Subcutaneous adipose tissue (tissue), 4 donors: ENCODE measurements around the gene MAD2L2. TPM values are rescaled to one million over a fixed set of nuclear protein-coding genes. Genes with fewer than 3 reads are reported as not detected.

ENCODE experiments used
- total RNA-seq, 4 donors: library from RNA; depleted of rRNA; stranded (reverse); fragments of >200 nt; gene quantifications; one replicate each; pipeline ENCODE4 v1.1.0, GENCODE V29; 2016
- TF ChIP-seq, protein P1 (sequence below): fragments of 450-650 bp; IDR thresholded peaks from one replicate; pipeline ENCODE4 v1.5.1; 2016; ENCODE audit warnings: low read depth, mild to moderate bottlenecking, control low read depth, antibody characterized with exemption, moderate library complexity

Gene MAD2L2
- total RNA-seq, 4 donors from 2014 or later: 20.5 to 44.5 (median 25.8) TPM

DNA sequence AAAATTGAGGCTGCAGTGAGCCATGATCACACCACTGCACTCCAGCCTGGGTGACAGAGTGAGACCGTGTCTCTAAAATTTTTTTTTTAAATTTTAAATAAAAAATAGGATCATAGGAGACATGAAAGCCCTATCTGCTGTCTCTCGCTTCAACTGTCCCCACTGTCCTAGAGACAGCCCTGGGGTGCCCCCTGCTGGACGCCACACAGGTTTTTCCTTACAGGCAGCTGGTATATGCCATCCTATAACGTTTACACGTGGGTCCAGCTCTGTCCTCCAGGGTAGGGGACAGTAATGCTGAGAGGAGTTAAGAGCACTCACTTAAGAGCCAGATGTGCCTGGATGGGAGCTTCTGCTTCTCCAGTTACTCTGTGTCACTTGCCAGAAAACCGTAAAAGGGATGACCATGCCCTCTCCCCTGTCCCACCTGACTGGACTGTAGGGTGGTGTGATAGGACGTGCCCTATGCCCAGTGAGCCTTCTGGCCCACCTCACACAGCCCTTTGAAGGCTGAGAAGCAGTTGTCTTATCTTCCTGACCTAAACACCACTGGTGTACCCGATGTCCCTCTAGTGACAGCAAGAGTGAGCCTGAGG lies 35.2 kb downstream of the MAD2L2 start:
- TF ChIP-seq, protein P1, sequence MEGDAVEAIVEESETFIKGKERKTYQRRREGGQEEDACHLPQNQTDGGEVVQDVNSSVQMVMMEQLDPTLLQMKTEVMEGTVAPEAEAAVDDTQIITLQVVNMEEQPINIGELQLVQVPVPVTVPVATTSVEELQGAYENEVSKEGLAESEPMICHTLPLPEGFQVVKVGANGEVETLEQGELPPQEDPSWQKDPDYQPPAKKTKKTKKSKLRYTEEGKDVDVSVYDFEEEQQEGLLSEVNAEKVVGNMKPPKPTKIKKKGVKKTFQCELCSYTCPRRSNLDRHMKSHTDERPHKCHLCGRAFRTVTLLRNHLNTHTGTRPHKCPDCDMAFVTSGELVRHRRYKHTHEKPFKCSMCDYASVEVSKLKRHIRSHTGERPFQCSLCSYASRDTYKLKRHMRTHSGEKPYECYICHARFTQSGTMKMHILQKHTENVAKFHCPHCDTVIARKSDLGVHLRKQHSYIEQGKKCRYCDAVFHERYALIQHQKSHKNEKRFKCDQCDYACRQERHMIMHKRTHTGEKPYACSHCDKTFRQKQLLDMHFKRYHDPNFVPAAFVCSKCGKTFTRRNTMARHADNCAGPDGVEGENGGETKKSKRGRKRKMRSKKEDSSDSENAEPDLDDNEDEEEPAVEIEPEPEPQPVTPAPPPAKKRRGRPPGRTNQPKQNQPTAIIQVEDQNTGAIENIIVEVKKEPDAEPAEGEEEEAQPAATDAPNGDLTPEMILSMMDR: no peak

DNA sequence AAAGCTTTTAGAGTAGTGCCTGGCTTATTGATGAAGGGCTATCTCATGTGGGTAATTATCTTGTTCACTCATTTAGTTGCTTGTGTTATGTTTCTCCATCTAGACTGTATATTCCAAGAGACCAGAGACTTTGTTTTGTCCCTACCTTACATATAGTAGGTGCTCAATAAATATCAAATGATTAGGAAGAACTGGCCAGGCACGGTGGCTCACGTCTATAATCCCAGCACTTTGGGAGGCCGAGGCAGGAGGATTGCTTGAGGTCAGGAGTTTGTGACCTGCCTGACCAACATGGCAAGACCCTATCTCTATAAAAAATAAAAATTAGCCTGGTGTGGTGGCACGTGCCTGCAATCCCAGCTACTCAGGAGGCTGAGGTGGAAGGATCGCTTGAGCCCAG lies 35.7 kb downstream of the MAD2L2 start:
- TF ChIP-seq, protein P1: no peak

DNA sequence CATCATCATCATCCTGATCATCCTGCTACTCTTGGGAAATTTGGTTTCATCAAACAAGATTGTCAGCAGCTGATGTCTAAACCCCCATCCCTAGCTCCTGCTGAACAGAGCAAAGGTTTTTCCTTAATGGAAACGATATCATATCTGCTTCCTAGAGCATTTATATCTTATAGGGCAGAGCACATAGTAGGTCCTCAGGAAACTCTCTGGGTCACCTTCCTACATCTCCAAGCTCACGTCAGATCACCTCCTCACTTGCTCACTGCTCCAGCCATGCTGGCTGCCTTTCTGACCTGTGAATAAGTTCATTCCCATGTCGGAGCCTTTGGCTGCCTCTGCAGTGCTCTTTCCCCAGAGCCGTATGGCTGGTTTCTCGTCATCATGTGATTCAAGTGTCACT lies 37.2 kb downstream of the MAD2L2 start:
- TF ChIP-seq, protein P1: no peak

DNA sequence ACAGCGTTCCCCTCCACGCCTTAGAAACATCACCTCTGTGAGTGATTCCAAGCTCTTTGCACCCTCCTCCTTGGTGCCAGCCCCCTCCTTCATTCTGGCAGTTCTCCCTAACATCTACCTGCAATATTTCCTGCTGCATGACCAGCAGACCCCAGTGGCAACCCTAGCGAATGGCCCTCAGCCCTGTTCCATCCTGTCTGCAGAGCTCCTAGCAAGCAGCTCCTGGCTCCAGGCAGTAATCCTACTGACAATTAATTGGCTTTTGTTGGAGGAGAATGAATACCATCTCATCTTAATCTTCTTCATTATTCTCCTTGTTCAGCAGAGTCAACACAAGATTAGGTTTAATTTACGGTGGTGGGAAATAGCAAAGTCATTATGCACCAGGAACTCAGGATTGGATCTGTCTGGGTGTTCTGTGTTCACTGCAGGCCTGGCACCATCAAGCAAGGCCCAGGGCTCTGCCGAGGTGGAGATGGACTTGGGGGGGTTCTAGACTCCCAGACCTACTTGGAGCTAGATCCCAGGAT lies 39.1 kb downstream of the MAD2L2 start:
- TF ChIP-seq, protein P1: no peak

DNA sequence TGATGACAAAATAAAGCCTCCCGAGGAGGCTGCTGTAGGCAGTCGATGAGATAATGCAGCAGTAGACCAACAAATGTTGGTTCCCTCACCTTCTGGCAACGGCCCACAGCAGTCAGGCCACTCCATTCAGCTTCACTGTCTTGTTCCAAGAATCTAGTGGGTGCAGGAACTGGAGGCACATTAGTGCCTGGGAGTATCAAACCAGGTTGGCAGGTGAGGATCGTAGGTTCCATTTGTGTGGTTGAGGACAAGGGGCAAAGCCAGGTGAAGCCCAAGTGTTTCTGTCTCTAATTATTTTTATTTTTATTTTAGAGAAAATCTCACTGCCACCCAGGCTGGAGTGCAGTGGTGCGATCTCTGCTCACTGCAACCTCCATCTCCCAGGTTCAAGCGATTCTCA lies 40.0 kb downstream of the MAD2L2 start:
- TF ChIP-seq, protein P1: no peak

DNA sequence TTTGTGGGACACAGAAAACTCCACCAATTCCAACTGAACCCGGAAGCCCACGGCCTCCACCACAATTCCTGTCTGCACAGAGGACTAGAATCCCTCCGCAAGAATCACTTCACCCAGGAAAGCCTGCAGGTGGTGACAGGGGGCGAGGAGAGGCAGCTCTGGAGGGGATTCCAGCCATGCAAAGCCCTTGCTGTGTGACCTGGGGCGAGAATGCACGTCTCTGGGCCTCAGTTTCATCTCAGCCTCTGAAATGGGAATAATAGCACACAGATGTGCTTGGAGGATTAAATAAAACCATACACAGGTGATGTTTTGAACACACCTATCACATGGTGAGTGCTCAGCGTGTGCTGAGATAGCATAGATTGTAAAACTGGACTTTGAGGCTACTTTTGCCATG lies 40.8 kb downstream of the MAD2L2 start:
- TF ChIP-seq, protein P1: no peak

DNA sequence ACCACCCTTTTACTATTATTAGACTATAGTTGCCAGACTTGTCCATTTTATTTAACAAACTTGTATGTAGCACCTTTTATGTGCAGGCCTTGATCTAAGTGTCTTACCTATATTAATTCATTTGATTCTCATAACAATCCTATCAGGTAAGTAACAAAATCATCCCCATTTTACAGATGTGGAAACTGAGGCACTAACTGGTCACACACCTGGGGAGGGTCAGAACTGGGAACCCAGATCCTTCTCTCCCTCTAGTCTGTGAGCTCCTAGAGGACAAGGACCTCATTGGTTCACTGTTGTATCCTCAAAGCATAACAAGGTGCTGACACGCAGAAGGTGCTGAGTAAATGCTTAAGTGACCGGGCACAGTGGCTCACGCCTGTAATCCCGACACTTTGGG lies 41.6 kb downstream of the MAD2L2 start:
- TF ChIP-seq, protein P1: no peak
